Measurements from ENCODE around the gene PLA2G1B. TPM values are rescaled to one million over a fixed set of nuclear protein-coding genes. Genes with fewer than 3 reads are reported as not detected.

The PLA2G1B gene
- total and polyA plus RNA-seq, 9 of the 15 experiments (the other 6 are each of a cell fraction or from before 2014, with no cell fraction given), result 1.4 TPM; not detected in 8

GRCh38 chr12:120317224-120318105 lies 10.1 kb downstream of the PLA2G1B start (continued):
- TF ChIP-seq CREBBP (IDR thresholded peaks at IDR 0.05; ENCODE audit: low read depth, low read length) (no peak), KAT7 (CRISPR knock-in tag; IDR thresholded peaks at IDR 0.05; ENCODE audit: borderline replicate concordance) (peak; percentile 60; the same call in 1 of the 2 replicates), NCOA4 (IDR thresholded peaks at IDR 0.05; ENCODE audit: partially characterized antibody) (no peak), CREB3 (tag; conservative IDR thresholded peaks at IDR 0.05; ENCODE audit: low read depth) (peak; percentile 90; the same call in 1 of the 2 replicates), STAG1 (CRISPR knock-in tag; IDR thresholded peaks at IDR 0.05; ENCODE audit: borderline replicate concordance) (no peak), MAX (CRISPR knock-in tag; IDR thresholded peaks at IDR 0.05) (peak; percentile 99), CBX2 (IDR thresholded peaks at IDR 0.05; ENCODE audit: insufficient read depth, low read length, poor library complexity, severe bottlenecking) (no peak), E2F4 (CRISPR knock-in tag; IDR thresholded peaks at IDR 0.05; ENCODE audit: low read depth) (no peak), BDP1 (IDR thresholded peaks at IDR 0.05; ENCODE audit: insufficient read depth, insufficient read length) (no peak), BHLHE40 (IDR thresholded peaks at IDR 0.05; ENCODE audit: low read length) (peak; percentile 65), ZNF12 (CRISPR knock-in tag; IDR thresholded peaks at IDR 0.05) (no peak), ZNF146 (CRISPR knock-in tag; IDR thresholded peaks at IDR 0.05; ENCODE audit: unreplicated experiment) (no peak), CBFA2T3 (IDR thresholded peaks at IDR 0.05) (no peak), ZNF124 (CRISPR knock-in tag; IDR thresholded peaks at IDR 0.05) (no peak), NUFIP1 (IDR thresholded peaks at IDR 0.05; ENCODE audit: partially characterized antibody) (no peak), ARID3B (CRISPR knock-in tag; IDR thresholded peaks at IDR 0.05; ENCODE audit: borderline replicate concordance) (no peak), JUN (IDR thresholded peaks at IDR 0.05; ENCODE audit: borderline replicate concordance, low read depth, low read length) (peak; percentile 75), JUN (CRISPR knock-in tag; IDR thresholded peaks at IDR 0.05; ENCODE audit: borderline replicate concordance) (no peak), PHF8 (IDR thresholded peaks at IDR 0.05; ENCODE audit: borderline replicate concordance, low read length) (peak; percentile 89; the same call in 1 of the 2 replicates), SMAD3 (CRISPR knock-in tag; conservative IDR thresholded peaks at IDR 0.05) (no peak), ZKSCAN3 (CRISPR knock-in tag; IDR thresholded peaks at IDR 0.05) (no peak), ZNF584 (CRISPR knock-in tag; IDR thresholded peaks at IDR 0.05; ENCODE audit: low read depth) (0 out of 2 replicates have a peak, but pooled peaks have one; percentile 54), HINFP (tag; conservative IDR thresholded peaks at IDR 0.05; ENCODE audit: low read depth) (no peak)

Data from K562 (cell line).